ENCODE measurements around the gene KATNB1.

Gene KATNB1

DNA sequence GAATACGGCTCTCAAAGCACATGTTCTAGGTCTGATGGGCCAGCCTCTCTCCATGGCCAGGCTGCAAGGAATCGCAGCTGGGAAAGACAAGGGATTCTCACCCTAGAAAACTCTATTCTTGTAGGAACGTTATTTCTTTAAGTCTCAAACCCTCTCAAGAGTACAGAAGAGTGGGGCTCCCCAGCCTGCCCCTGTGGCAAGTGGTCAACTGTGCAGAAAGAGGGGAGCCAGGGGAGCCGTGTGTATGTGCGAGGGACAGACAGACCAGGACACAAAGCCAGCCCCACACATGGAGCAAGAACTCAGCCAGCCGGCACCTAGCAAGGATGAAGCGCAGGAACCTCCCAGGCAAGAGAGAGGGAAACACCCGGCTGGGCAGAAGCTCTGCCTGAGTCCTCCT is 50.4 kb downstream of the KATNB1 start:
- no peak for DNase-seq (ENCODE audit: extremely low read depth, low read depth)
- no peak for TF ChIP-seq CTCF (IDR thresholded peaks at IDR 0.05; ENCODE audit: low read depth, low read length)

DNA sequence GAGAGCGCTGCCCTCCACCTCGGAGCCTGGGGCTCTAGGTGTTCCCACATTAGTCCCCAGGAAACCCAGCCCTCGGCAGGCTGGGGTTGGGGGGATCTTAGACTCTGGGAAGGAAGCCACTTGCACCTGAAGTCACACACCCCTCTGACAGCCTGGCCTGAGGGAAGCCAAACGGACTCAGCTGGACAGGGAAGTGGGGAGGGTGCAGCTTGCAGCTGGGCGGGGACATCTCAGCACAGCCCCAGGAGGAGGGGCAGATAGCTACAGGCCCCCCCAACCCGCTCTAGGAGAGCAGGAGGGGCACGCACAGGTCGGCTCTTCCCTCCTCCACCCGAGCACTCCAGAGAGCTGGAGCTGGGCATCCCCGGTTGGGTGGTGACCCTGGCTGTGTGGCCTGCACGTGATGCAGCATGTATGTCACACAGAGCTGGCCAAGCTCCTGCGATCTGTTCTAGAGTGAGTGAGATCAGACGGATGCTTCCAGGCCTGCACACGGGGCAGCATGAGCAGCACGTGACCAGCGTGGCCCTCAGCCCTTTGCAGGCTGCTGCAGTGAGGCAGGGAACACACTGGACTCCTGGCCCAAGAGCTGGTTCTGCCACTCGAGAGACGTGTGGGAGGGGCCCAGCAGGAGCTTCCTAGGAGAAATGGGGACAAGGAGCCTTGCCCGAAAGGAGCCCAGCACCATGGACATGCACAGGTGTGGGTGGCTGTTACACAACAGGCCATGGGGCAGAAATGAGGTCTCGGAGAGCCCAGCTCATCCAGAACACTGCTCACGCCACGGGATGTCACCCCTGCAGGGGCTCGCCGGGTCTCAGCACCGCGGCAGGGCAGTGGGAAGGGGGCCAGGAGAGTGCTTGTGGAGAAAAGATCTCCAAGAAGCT is 51.3 kb downstream of the KATNB1 start:
- no peak for DNase-seq (ENCODE audit: extremely low read depth, low read depth)
- TF ChIP-seq CTCF (IDR thresholded peaks at IDR 0.05; ENCODE audit: low read depth, low read length) = no peak

GRCh38 chr16:57787519-57787905 is 51.9 kb downstream of the KATNB1 start:
- DNase-seq (ENCODE audit: extremely low read depth, low read depth) = no peak
- no peak for TF ChIP-seq CTCF (IDR thresholded peaks at IDR 0.05; ENCODE audit: low read depth, low read length)

DNA sequence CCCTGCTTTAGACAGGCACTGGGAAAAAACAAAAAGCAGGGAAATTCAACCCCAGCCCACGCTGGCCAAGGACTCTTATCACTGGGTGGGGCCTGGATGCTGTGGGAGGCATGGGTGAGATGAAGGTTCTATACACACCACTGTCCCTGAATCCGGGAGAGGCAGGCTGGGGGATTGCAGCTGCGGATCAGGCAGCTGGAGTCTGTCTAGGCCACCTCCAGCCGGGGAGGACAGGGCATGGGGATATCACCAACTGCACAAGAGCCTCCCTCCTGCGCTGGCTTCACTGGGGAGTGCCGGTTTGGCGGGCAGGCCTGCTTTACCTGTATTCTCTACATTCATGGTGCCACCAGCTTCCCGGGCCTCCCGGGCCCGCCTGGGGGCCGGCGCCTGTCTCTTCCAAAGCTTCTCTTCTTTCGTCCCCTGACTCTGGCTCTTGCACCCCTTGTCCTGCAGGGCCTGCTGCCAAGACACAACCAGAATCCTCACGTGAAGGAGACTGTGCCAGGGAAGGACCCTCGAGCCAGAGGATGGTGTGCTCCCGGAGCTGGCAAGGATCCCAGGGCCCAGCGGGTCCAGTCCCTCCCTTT is 52.8 kb downstream of the KATNB1 start:
- TF ChIP-seq CTCF (IDR thresholded peaks at IDR 0.05; ENCODE audit: low read depth, low read length) = no peak
- no peak for DNase-seq (ENCODE audit: extremely low read depth, low read depth)

- no peak for DNase-seq (ENCODE audit: extremely low read depth, low read depth)
- TF ChIP-seq CTCF (IDR thresholded peaks at IDR 0.05; ENCODE audit: low read depth, low read length) = no peak
Observed at GRCh38 chr16:57788951-57789350, 53.4 kb downstream of the KATNB1 start.

DNA sequence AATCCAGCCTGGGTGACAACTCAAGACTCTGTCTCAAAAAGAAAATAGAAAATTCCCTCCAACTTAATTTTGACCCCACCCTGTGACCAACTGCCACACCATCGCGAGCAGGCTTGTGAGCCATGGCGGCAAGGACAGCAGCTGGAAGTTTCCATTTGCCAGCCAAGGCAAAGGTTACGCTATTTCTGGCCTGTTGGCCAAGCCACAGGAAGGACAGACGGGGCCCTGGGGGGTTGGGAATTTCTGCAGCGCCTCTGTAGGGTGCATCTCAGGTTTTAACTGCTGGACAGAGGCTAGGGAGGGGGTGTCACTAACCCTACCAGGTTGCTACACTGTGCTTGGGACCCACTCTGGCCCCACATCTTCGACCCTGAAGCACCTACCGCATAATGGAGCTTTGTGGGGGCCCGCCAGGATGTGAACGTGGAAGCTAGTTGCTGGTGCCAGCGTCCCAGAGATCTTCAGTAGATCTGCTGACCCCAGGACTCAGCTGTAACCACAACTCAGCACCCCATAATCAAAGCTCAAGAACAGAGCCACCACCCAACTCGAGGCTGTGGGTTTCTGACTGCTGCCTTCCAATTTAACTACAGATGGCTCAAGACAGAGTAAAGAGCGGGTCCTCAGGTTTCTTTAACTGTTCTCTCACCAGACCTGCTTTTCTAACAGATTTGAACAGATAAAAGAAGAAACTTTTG is 55.8 kb downstream of the KATNB1 start:
- DNase-seq (ENCODE audit: extremely low read depth, low read depth) = no peak
- no peak for TF ChIP-seq CTCF (IDR thresholded peaks at IDR 0.05; ENCODE audit: low read depth, low read length)

All from AG09319 (cell line).